Retinal pigment epithelial cell (primary cell): ENCODE data around the gene RALGPS2.

Source experiments
- DNase-seq: peaks from one replicate; pipeline ENCODE4 v3.0.0-alpha.2; 2010; ENCODE audit warnings: low read depth
- H3K4me3 ChIP-seq: 2 replicates; pipeline ENCODE4 v1.5.1; 2011; ENCODE audit warnings: mild to moderate bottlenecking, low read length, control low read depth, moderate library complexity
- CTCF ChIP-seq: conservative IDR thresholded peaks from 2 replicates; pipeline ENCODE4 v1.5.1; 2011; ENCODE audit warnings: low read depth, low read length, control low read depth, inconsistent platforms

RALGPS2 gene

GRCh38 chr1:178862864-178863263 lies 137.8 kb downstream of the RALGPS2 start:
- no peak for DNase-seq
- TF ChIP-seq CTCF: no peak
- H3K4me3 ChIP-seq: no peak overlapping the region

- no peak overlapping the region for H3K4me3 ChIP-seq
- no peak for DNase-seq
- TF ChIP-seq CTCF: no peak
These were observed 139.3 kb downstream of the RALGPS2 start for GRCh38 chr1:178864326-178864725.

- no peak for DNase-seq
- H3K4me3 ChIP-seq: no peak overlapping the region
- no peak for TF ChIP-seq CTCF
These were observed 142.6 kb downstream of the RALGPS2 start for GRCh38 chr1:178867670-178868069.

DNA sequence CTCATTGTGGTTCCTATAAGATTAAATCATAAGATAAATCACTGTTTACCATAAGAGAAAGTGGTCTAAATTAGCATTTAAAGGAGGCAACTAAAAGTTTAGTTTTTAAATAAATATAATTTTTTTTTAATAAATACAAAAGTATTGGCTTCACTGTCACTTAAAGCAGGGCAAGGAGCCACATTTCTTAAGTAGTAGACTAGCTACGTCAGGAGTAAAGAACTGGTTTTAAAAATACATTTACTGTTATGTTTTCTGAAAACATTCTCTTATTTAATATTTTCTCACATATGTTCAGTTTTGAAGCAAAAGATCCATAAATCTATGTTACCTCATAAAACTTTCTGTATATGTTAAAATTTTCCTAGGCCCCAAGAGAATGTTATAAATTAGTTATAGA lies 143.7 kb downstream of the RALGPS2 start:
- DNase-seq: no peak
- H3K4me3 ChIP-seq: no peak overlapping the region
- TF ChIP-seq CTCF: no peak

- no peak for DNase-seq
- no peak for TF ChIP-seq CTCF
These were observed 144.2 kb downstream of the RALGPS2 start for GRCh38 chr1:178869119-178869697.

GRCh38 chr1:178870221-178870620 lies 145.2 kb downstream of the RALGPS2 start:
- H3K4me3 ChIP-seq: no peak overlapping the region
- TF ChIP-seq CTCF: no peak
- DNase-seq: no peak

More at GRCh38 chr1:178869119-178869697, 144.2 kb downstream of the RALGPS2 start:
- no peak overlapping the region for H3K4me3 ChIP-seq

DNA sequence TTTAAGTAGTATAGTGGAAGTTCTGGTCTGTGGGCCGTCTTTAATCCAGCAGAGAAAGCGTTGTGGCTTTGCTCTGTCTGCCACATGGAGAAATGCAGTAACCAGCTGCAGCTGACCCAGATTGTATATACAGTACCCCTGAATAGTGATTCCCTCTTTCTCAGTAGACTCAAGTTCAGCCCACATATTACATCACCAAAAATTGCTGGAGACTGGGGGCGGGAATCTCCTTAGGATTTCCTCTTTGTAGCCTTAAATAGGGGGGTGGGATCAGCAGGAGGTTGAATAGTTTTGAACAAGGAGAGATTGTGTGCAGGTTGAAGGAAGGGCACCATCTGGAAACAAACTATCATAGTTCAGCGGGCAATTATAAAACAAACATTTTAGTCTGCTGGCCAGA lies 145.9 kb downstream of the RALGPS2 start, which contains the start of gene ANGPTL1:
ANGPTL1 (minus strand) TSS at position 134 of the 400 bp plus-strand sequence. CDS start 5,301 bp downstream, outside the sequence.
- TF ChIP-seq CTCF: no peak
- DNase-seq: no peak
- H3K4me3 ChIP-seq: no peak within 1 kb of the TSS
